ENCODE measurements around the gene FOXRED2.

FOXRED2 gene

GRCh38 chr22:36512991-36513390, 6.2 kb upstream of the FOXRED2 start:
- DNase-seq: no peak

- no peak for DNase-seq
Observed at GRCh38 chr22:36512333-36512732, 5.5 kb upstream of the FOXRED2 start.

- DNase-seq: peak; percentile 5
Observed at GRCh38 chr22:36510966-36511881, 4.4 kb upstream of the FOXRED2 start.

- DNase-seq: no peak
Observed at GRCh38 chr22:36510384-36510783, 3.5 kb upstream of the FOXRED2 start.

- DNase-seq: no peak
Observed at GRCh38 chr22:36507518-36508010, 724 bp upstream of the FOXRED2 start.

GRCh38 chr22:36505998-36506635, 723 bp downstream of the FOXRED2 start:
- no peak for DNase-seq

- no peak for DNase-seq
Observed at GRCh38 chr22:36497910-36498665, 8.8 kb downstream of the FOXRED2 start.

- DNase-seq: no peak
Observed at GRCh38 chr22:36493690-36494110, 13.1 kb downstream of the FOXRED2 start.

- DNase-seq: no peak
Observed at GRCh38 chr22:36492109-36492508, 14.7 kb downstream of the FOXRED2 start.

GRCh38 chr22:36491155-36491554, 15.7 kb downstream of the FOXRED2 start:
- no peak for DNase-seq

- no peak for DNase-seq
Observed at GRCh38 chr22:36486619-36487384, 20.0 kb downstream of the FOXRED2 start.

GRCh38 chr22:36481393-36482168, 25.3 kb downstream of the FOXRED2 start, which contains the start of gene TXN2:
TSS of gene TXN2 (minus strand) at chr22:36481640. CDS start at chr22:36480837, 803 bp downstream.
- DNase-seq: peak; percentile 88

GRCh38 chr22:36480941-36481392, 25.9 kb downstream of the FOXRED2 start:
- DNase-seq: no peak

GRCh38 chr22:36478966-36479365, 27.9 kb downstream of the FOXRED2 start:
- DNase-seq: no peak

GRCh38 chr22:36475341-36475740, 31.5 kb downstream of the FOXRED2 start:
- DNase-seq: no peak

GRCh38 chr22:36472689-36473088, 34.2 kb downstream of the FOXRED2 start:
- DNase-seq: no peak

GRCh38 chr22:36471341-36471821, 35.5 kb downstream of the FOXRED2 start:
- DNase-seq: no peak

GRCh38 chr22:36470994-36471331, 35.9 kb downstream of the FOXRED2 start:
- no peak for DNase-seq

- DNase-seq: peak; percentile 55
Observed at GRCh38 chr22:36470162-36470993, 36.5 kb downstream of the FOXRED2 start.

- no peak for DNase-seq
Observed at GRCh38 chr22:36469094-36469710, 37.6 kb downstream of the FOXRED2 start.

Measured in NCI-H510A treated with DMSO at 0.1 percent for 48 hours (cell line).